NCI-H1105 treated with DMSO at 0.1 percent for 48 hours (cell line): ENCODE results near the gene KCNIP2.

Experiments
- DNase-seq: peaks from one replicate; lab custom pipeline; 2025; lab: John Stamatoyannopoulos, UW

Gene KCNIP2

DNA sequence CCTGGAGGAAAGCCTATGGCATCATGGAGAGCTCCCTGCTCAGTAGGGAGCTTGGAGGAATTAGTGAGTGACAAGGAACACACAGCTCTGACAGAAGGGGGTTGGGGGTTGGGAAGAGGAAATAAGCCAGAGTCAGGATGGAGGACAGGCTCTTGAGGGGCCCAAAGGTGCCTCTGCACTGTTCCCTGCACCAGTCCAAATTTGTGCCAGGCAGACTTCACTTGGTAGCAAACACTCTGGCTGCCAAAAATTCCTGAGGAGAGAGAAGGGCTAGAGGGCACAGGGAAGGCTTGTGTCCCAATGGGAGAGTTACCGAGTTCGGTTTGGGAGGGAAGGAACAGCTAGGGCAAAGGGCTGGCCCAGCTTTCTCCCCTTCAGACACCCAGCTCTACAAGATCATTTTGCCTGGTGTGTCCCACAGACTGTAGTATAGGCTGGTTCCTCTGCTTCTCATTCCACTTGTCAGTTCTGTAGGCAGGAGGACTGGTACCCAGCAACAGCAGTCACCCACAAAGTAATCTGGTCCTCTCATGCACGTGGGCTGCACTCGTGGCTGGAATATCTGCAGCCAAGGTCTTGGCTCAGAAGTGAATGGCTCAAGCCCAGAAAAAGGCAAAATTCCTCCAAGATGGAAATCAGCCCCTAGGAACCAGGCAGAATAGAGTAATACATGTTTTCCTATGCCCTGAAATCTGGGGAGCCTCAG lies 8.0 kb upstream of the KCNIP2 start:
- DNase-seq: no peak

DNA sequence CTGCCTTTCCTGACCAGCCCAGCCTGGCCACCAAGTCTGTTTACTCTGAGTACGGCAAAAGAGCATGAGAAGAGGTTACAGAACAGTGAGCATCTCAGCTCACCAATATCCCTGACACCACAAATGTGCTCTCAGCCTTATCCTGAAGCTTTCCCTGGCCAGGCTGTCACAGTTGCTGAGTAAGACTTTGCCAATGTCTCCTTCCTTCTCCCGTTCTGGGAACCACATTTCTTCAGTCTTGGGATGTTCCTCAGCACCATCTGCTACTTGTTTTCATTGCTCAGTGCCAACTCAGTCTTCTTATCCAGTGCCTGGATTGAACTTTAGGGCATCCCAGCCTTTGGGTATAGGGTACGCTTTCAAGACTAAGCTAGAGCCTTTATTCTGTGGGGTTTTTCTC lies 7.1 kb upstream of the KCNIP2 start:
- DNase-seq: no peak

DNA sequence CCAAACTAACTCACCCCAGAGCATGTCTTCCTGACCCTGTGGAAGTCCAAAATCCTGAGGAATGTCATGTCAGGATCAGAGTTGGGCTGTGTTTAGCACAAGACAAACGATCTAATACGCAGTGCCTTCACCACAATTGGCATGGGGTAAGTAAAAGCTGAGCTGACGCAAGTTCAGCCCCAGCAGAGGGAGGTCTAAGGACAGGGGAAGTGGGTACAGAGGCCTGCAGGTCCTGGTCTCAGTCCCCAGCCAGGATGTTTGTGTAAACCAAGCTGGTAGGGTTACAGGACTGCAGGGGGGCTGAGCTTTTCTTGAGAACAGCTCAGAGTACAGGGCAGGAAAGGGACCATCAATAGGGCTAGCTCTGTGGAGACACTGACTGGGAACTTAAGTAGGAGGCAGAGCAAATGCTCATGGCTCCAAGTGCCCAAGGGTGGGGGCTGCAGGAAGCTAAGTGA lies 5.3 kb upstream of the KCNIP2 start:
- no peak for DNase-seq

DNA sequence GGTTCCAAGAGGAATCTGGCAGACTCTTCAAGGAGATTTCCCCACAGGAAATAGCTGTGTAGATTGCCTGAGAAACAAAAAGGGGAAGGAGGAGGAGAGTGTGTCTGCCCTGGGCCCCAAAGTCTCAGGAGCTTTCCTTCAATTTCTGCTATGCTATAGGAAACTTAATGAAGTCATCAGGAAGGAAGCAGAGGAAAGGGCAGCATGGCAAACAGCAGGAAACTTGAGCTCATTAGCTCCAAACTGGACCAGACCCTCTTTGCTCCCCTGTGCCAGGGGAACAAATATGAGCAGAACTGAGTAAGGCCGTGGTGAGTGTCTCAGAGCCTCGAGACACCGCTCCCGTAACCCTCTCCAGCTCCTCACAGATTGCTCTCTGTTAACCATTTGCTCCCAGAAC lies 4.8 kb upstream of the KCNIP2 start:
- DNase-seq: no peak

DNA sequence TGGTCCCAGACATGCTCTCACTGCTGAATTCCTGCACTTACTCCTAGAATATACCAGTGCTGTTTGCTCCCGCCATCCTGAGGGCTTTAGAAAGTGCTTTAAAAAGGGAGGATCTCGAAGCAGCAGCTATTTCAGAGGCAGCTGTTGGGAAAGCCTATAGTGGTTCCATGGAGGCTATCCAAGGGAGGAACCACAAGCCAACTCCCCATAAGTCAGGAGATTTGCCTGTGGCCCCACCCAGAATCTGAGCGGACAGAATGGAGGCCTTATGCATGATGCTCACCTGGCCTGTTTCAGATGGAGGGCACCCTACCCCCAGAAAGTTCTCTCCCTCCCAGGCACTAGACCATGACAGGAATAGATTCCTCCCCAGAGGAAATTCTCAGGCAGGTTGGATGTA lies 2.3 kb upstream of the KCNIP2 start:
- DNase-seq: no peak

DNA sequence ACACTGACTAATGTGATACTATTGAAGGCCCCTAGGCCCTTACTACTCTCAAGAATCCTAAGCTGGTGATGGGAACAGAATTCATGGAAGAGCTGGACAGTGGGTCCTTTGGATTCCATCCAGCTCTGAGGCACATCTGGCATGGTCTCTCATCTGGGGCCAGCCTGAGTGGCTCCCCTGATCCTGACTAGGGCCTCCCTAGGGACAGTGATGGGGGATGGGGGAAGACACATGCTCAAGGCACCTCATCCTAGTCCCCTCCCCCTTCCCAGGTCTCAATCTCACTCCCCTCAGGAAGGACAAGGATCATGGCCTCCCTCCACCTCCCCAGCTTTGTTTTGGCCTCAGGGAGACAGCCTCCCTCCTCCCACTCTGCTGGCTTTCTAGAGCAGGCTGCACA lies 1.8 kb downstream of the KCNIP2 start:
- no peak for DNase-seq

DNA sequence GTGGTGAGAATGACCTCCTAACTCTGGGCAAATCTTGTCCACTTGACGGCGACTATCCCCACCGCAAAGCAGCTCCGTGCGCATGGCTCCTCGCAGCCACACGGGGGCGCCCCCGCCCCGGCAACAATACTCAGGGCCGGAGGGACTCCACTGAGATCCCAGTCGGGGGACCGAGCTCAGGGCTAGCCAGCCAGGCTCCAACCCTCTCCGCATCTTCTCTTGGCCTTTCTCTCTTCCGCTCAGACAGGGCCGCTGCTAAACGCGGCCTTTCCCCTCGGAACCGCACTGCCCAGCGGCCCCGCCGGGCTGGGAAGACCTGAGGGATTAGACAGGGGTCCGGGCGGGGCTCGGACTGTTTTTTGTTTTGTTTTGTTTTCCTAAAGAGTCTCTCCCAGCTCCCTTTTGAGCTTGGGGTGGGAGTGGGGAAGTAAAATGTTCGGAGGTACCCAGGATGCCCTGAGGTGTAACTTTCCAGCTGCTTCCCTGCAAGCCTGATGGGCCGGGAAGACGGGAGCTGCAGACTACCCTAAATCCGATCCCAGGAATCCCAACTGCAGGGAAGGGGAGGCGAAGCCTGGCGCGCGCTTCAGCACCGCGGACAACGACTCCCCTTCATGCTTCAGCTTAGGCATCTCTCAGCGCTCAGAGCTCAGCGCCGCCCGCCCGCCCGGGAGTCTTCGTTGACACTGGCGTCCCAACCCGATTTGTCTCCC lies 2.7 kb downstream of the KCNIP2 start:
- DNase-seq: peak; percentile 78

DNA sequence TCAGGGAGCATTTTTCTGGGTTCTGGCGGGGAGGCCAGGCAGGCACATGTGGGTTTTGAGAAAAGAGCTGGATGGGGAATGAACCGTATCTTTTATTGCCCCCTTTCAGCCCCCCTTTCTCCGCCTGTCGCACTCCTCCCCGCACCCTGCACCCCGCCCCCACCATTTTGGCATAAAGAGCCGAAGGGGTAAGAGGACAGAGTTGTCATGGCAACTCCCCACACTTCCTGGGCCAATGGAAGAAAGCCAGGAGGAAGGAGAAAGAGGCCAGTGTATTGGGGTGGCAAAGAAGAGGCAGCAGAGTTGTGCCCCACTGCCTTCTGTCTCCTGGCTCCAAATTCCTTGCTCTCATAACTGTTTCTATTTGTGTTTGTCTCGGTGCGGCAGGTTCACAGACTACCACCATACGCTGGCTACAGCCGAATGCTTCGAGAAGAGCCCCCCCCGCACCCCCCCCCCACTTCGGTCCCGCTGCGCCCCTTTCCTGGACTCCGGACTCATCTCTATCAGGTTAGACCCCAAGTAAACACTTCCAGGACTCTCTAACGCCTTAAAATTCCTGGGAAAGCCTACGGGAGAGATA lies 3.4 kb downstream of the KCNIP2 start:
- peak; percentile 23 for DNase-seq

DNA sequence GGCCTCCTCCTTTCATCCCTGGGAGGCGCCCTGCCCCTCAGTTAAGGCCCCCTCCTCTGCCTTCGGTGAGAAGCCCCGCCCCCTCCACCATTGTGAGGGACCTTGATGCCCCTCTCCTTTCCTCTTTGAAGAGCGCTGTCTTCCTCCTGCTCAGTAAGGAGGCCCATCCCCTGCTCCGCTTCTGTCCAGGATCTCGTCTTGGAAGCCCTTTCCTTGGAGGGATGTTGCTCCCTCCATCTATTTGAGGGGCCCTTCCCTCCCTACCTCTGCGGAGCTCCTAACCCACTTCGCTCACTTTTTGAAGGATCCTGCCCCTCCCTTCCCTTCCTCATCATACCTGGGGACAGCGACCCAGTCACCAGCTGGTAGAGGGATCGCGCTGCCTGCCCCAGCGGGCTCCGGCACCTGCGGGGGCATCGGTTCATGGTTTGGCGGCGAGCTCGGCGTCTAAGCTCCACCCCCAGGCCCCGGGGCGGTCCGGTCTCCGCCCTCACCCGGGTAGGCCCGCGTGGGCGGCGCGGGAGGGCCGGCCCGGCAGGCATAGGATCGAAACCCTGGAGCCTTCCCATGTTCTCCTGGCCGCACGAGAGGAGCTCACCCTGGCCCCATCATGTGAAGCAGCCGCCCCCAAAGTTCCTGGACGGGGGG lies 4.1 kb downstream of the KCNIP2 start:
- DNase-seq: peak; percentile 34

DNA sequence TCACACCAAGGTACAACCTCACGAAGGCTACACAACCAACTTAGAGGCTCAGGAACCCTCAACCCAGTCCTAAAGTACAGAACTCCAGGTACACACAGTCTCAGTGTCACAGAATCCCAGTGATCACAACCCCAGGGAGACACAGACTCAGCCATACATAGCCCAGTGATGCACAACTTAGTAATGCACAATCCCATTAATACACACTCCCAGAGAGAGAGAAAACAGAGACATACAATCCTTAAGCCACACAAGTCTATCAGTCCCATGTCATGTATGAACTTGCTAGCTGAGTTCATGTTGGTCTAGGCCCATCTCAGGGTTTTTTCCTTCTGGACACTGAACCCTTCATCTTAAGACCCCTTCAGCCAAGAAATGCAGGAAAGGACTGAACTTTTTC lies 4.6 kb downstream of the KCNIP2 start:
- DNase-seq: no peak

DNA sequence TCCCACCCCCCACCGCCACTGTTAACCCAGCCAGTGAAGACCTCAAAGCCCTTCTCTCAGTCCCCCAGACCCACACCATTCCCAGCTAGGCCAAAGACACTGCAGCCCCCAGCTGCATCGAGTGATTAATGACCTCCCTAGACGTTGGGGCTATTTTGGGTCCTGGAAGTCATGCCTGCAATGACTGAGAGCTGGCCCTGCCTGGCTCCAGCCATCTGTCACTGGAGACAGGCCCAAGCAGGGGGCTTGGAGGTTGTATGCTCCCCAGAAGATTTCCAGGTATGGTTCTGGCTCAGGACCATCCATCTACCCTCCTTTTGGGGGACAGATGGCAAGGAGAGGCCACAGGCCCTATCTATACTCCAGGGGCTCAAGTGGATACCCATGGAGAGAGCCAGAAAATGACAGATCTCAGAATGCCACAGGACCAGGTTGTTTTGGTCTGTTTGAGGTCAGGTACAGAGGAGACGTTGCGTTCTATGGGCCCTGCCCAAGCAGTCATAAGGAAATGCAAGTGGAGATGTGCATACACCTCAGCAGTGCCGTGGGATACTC lies 5.1 kb downstream of the KCNIP2 start:
- DNase-seq: no peak

DNA sequence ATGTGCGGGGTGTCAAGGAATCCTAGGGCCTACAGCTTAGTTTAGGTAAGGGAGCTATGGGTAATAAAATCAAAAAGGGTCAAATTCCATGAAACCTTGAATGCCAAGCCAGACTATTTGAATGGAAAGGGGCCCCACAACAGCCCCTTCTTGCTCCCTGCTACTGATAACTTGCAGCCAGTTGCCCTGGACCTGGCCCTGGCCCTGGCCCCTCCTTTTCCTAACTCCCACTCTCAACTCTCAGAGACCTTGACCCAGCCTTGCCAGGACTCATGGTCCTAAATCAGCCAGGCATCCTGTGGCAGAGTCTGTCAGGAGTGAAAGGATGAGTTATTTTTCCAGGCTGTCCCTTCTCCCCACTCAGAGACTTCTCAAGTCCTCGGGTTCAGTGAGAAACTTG lies 5.9 kb downstream of the KCNIP2 start:
- no peak for DNase-seq

DNA sequence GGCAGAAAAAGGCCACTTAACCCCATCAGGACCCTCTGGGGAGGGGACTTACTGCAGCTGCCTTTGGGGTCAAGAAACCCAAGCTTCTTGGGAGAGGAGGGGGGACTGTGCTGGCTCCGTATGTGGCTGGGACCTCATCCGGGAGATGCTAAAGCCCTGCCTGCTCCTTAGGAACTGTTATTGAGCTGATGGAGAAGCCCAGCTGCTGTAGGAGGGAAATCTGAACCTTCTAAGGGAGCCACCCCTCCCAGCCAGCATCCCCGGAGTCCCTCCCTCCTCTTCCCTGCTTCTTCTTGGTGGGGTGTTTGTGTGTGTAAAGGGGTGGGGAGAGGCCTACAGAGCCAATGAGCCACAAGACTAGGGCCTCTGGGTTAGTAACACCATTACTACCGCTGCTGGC lies 8.2 kb downstream of the KCNIP2 start:
- no peak for DNase-seq

DNA sequence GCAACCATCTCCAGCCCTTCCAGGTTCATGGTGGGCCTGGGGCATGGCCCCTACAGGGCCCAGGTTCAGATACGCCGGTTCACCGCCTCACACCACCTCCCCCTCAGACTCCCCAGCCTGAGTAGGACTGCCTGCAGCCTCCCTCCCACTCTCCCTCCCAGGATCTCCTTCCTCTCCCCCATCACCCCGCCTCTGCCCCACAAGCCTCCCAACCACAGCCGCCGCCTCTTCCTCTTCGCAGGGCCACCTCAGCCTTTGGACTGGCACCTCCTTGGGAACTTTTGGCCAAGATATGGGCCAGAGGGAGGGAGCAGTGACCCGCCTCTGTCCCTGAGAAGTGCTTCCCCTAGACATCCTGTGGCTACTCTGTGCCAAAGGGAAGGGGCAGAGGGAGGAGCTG lies 9.3 kb downstream of the KCNIP2 start:
- DNase-seq: no peak

DNA sequence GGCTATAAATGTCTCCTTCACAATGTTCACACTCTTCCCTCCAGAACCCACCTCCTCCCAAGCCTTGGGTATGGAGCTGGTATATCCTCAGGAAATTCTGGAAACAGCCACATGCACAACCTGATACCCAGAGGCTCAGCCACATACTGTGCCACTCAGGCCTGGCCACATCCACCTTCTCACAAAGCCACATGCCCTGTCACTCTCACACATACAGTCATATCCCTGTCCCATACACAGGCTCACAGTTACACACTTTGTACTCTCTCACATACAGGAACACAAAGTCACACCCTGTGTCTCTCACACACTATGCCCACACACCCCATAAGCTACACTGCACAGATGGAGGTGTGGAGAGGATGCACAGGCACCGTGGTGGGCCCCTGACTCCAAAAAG lies 10.1 kb downstream of the KCNIP2 start:
- no peak for DNase-seq

DNA sequence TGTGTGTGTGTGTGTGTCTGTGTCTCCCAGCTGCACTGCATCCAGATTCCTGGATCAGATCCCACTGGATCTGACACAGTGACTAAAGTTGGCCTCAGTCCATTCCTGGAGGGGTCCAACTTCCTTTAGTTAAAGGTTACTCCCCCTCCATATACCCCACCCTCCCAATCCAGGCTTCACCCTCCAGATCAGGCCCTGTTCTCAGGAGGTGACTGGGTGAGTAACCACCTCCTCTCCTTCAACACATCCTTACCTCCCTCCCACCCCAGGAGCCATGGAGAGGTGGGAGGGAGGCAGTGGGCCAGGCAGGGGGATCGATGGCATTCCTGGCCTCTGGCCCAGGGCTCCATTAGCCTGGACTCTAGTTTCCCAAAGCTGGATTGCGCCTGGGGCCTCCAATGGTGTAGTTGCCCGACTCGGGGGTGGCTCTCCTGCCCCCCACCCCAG lies 11.3 kb downstream of the KCNIP2 start:
- DNase-seq: no peak

DNA sequence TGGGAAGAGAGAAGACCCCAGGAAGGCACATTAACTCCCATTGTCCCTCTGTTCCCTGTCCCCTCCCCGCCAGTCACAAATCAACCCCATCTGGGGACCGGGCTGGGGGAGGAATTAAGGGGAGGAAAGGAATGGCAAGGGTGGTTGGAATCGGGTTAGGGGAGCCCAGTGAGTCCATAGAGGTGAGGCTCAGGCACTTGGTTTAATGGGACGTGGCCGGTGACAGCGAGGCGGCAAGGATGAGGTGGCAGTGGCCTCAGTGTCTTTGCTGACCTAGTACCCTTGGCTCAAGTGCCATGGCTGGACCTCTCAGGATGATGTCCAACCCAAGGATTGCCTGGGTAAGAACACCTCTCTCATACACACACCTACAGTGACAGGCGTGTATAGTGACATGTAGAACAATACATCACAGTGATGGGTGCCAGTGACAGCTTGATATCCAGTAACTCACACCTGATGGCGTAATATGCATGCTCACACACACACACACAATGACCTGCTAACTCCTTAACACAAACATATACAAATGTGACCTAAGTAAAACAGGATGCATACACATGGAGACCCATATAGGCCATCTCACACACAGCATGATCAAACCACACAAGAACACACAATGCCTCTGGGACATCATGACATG lies 12.3 kb downstream of the KCNIP2 start:
- no peak for DNase-seq

DNA sequence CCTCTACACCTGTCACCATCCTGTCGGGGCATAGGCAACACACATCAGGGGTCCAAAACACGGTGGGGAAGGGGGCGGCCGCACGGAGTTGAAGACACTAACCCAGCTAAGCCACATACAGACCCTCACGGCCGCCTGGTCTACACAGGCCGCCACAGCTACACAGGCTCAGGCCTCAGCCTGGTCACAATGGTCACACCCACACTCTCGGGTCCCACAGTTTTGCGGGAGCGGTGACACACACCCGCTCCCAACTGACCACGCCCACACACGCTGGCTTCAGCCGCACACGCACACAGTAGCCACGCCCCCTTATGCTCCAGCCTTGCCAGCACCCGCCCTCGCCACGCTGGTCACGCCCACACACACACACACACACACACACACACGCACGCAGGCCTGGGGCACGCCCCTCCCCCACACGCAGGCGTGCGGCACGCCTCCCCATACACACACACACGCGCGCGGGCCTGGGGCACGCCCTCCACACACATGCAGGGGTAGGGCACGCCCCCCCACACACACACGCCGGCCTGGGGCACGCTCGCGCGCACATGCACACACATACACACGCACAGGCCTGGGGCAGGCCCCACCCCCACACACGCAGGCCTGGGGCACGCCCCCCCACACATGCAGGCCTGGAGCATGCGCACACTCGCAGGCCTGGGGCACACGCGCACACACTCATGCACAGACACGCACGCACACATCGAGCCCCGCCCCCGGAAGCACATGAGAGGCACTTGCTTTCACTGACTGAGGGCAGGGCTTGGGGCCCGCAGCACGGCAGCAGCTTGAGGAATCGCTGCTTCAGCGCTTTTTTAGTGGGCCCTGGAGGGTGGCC lies 13.1 kb downstream of the KCNIP2 start:
- peak; percentile 71 for DNase-seq

DNA sequence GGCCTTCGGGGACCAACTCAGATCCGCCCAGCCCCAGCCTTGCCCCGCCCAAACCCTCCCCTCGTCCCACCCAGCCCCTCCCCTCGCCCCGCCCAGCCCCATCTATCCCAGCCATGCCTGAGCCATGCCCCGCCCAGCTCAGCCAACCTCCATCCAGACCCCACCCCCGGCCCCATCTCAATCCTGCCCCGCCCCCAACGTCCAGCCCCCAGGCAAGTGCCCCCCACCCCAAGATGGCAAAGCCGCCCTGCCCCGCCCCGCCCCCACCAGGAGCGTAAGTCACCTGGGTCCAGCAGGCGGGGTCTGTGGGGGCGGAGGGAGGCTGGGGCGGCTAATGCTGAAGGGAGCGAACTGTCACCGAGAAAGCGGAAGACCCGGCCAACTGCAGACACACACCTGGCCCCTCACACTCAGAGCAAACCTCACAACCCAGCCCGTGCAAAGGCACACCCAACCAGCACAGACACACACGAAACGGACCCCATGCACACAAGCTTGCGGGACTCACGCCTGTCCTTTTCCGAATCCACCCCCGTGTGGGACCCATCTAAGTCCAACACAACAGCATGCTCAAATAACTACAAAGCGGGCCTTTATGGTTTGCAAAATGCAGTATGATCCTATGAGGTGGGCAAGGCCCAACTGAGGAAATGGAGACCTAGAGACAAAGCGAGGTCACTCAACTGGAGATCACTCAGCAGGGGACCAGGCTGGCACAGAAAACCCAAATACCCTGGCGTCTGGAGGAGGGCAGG lies 13.9 kb downstream of the KCNIP2 start:
- peak; percentile 26 for DNase-seq
